Endothelial cell of umbilical vein (primary cell): ENCODE results near the gene SDHB.

Experiments used
- CTCF ChIP-seq, 2 donors: IDR thresholded peaks; 1 replicate in 1 of 2; 2 replicates in 1 of 2; pipeline ENCODE4 v1.5.1; 2011; ENCODE audit warnings: low read length in 2 of 2, mild to moderate bottlenecking in 2 of 2, moderate library complexity in 2 of 2, control low read depth in 1 of 2, inconsistent platforms in 1 of 2, low read depth in 1 of 2; ENCODE audit not compliant: insufficient read depth in 1 of 2; ENCODE audit errors: extremely low read depth in 1 of 2
- EZH2 ChIP-seq: IDR thresholded peaks from 2 replicates; pipeline ENCODE4 v1.6.1; 2012; ENCODE audit warnings: borderline replicate concordance, low read depth, mild to moderate bottlenecking, moderate library complexity, low read length, inconsistent platforms; ENCODE audit not compliant: severe bottlenecking
- GATA2 ChIP-seq: IDR thresholded peaks from 2 replicates; pipeline ENCODE4 v1.7.0; 2011; ENCODE audit warnings: low read depth, mild to moderate bottlenecking, moderate library complexity, mixed read lengths, low read length; ENCODE audit not compliant: insufficient read length, insufficient read depth
- JUN ChIP-seq: IDR thresholded peaks from 2 replicates; pipeline ENCODE4 v1.6.1; 2011; ENCODE audit warnings: borderline replicate concordance, low read depth; ENCODE audit not compliant: insufficient read length, insufficient read depth
- MYC ChIP-seq: IDR thresholded peaks from one replicate; pipeline ENCODE4 v1.6.1; 2011; ENCODE audit warnings: mild to moderate bottlenecking, low read depth, low read length
- POLR2A ChIP-seq: IDR thresholded peaks from 2 replicates; pipeline ENCODE4 v1.6.1; 2012; ENCODE audit warnings: low read depth, mild to moderate bottlenecking, control low read depth, low read length
- POLR2AphosphoS5 ChIP-seq: IDR thresholded peaks from 2 replicates; pipeline ENCODE4 v1.6.1; 2012; ENCODE audit warnings: low read depth, mild to moderate bottlenecking, control low read depth, low read length, moderate library complexity; ENCODE audit not compliant: insufficient read depth
- TF ChIP-seq, protein P1 (sequence below): IDR thresholded peaks from 2 replicates; pipeline ENCODE4 v1.6.1; 2011; ENCODE audit not compliant: insufficient read depth, insufficient read length

DNA sequence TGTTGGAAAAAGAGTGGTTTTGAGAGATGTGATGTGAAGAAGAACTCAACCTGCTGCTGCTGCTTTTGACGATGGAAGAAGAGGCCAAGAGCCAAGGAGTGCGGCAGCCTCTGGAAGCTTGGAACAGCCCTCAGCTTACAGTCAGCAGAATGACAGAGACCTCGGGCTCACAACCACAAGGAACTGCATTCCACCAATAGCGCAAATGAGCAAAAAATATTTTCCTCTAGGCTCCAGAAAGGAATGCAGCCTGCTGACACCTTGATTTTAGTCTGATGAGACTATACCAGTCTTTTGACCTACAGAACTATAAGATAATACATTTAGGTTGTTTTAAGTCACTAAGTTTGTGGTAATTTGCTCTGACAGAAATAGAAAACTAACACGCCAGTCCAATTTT lies 10.2 kb downstream of the SDHB start:
- TF ChIP-seq CTCF (IDR thresholded peaks at IDR 0.05; ENCODE audit: extremely low read depth in 1 of 2, insufficient read depth in 1 of 2, low read depth in 1 of 2, low read length in 2 of 2) = no peak
- TF ChIP-seq POLR2A = no peak
- TF ChIP-seq EZH2 = no peak
- TF ChIP-seq POLR2AphosphoS5 = no peak
- no peak for TF ChIP-seq GATA2
- TF ChIP-seq, protein P1, sequence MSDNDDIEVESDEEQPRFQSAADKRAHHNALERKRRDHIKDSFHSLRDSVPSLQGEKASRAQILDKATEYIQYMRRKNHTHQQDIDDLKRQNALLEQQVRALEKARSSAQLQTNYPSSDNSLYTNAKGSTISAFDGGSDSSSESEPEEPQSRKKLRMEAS = no peak
- no peak for TF ChIP-seq JUN
- no peak for TF ChIP-seq MYC
